SK-N-SH treated with all-trans-retinoic acid at 6 μM for 48 hours (cell line): ENCODE results near the gene CANT1.
"Not testable (repeated sequence)": the region's sequence is repeated elsewhere in the genome, so short reads cannot be mapped to it uniquely, and the experiment has no call there.

Source experiments
- ARNTL ChIP-seq: fragments of 450-650 bp; formaldehyde crosslinking; IDR thresholded peaks from 2 replicates; pipeline ENCODE4 v1.5.0; 2020; ENCODE audit warnings: low read depth, mild to moderate bottlenecking, moderate library complexity, borderline replicate concordance
- CSDC2 ChIP-seq: fragments of 250-450 bp; sonication (Bioruptor Pico); IDR thresholded peaks from 2 replicates; pipeline ENCODE4 v1.5.0; 2020; ENCODE audit warnings: mild to moderate bottlenecking, moderate library complexity
- GLIS3 ChIP-seq: fragments of 250-450 bp; sonication (Bioruptor Pico); IDR thresholded peaks from 2 replicates; pipeline ENCODE4 v1.5.0; 2020; ENCODE audit warnings: mild to moderate bottlenecking, moderate library complexity
- OSR1 ChIP-seq: fragments of 250-450 bp; sonication (Bioruptor Pico); IDR thresholded peaks from 2 replicates; pipeline ENCODE4 v1.8.0; 2022; ENCODE audit warnings: moderate library complexity, mild to moderate bottlenecking, inconsistent platforms
- PATZ1 ChIP-seq: fragments of 250-450 bp; sonication (Bioruptor Pico); IDR thresholded peaks from 2 replicates; pipeline ENCODE4 v1.8.0; 2020; ENCODE audit warnings: mild to moderate bottlenecking, moderate library complexity, borderline replicate concordance
- PPARA ChIP-seq: fragments of 250-450 bp; sonication (Bioruptor Pico); IDR thresholded peaks from 2 replicates; pipeline ENCODE4 v1.5.0; 2020; ENCODE audit warnings: mild to moderate bottlenecking, borderline replicate concordance
- RARB ChIP-seq: fragments of 250-450 bp; sonication (Bioruptor Pico); IDR thresholded peaks from 2 replicates; pipeline ENCODE4 v1.8.0; 2021; ENCODE audit warnings: mild to moderate bottlenecking, moderate library complexity
- SNAI2 ChIP-seq: fragments of 250-450 bp; sonication (Bioruptor Pico); IDR thresholded peaks from 2 replicates; pipeline ENCODE4 v1.5.0; 2020; ENCODE audit warnings: mild to moderate bottlenecking, moderate library complexity
- TCF4 ChIP-seq: fragments of 250-450 bp; sonication (Bioruptor Pico); IDR thresholded peaks from 2 replicates; pipeline ENCODE4 v1.8.0; 2021; ENCODE audit warnings: mild to moderate bottlenecking, moderate library complexity, borderline replicate concordance
- TOX ChIP-seq: fragments of 250-450 bp; sonication (Bioruptor Pico); IDR thresholded peaks from 2 replicates; pipeline ENCODE4 v1.8.0; 2021; ENCODE audit warnings: mild to moderate bottlenecking, moderate library complexity, borderline replicate concordance
- ZFP3 ChIP-seq: fragments of 250-450 bp; sonication (Bioruptor Pico); IDR thresholded peaks from 2 replicates; pipeline ENCODE4 v1.5.0; 2020; ENCODE audit warnings: mild to moderate bottlenecking, moderate library complexity
- ZFP30 ChIP-seq: fragments of 450-650 bp; formaldehyde crosslinking; IDR thresholded peaks from 2 replicates; pipeline ENCODE4 v1.5.0; 2022; ENCODE audit warnings: mild to moderate bottlenecking, moderate library complexity
- ZNF565 ChIP-seq: fragments of 450-650 bp; formaldehyde crosslinking; conservative IDR thresholded peaks from 2 replicates; pipeline ENCODE4 v1.5.0; 2020; ENCODE audit warnings: low read depth, mild to moderate bottlenecking, moderate library complexity
- ZNF70 ChIP-seq: fragments of 450-650 bp; formaldehyde crosslinking; IDR thresholded peaks from 2 replicates; pipeline ENCODE4 v1.5.0; 2020; ENCODE audit warnings: mild to moderate bottlenecking, moderate library complexity

GRCh38 chr17:78962984-78963348 lies 46.6 kb downstream of the CANT1 start:
- TF ChIP-seq ARNTL (CRISPR knock-in tag); ZFP30 (CRISPR knock-in tag); OSR1 (CRISPR knock-in tag); GLIS3 (CRISPR knock-in tag); PATZ1; RARB (CRISPR knock-in tag); ZFP3 (CRISPR knock-in tag); TOX; ZNF70 (CRISPR knock-in tag); SNAI2 (CRISPR knock-in tag); TCF4 (CRISPR knock-in tag); CSDC2 (CRISPR knock-in tag); ZNF565 (CRISPR knock-in tag); PPARA: not testable (repeated sequence)
